Nephron (organoid): Measurements from ENCODE around the gene ARHGAP15.

Experiments
- H3K27ac Mint-ChIP-seq, 3 experiments: 2 replicates each; pipeline ENCODE4 v1.8.0; 2020; ENCODE audit warnings: mixed read lengths in 3 of 3, mild to moderate bottlenecking in 2 of 3, moderate library complexity in 1 of 3
- H3K27me3 Mint-ChIP-seq: 2 replicates; pipeline ENCODE4 v1.8.0; 2021; ENCODE audit warnings: low read depth, mild to moderate bottlenecking, moderate library complexity, mixed read lengths
- H3K36me3 Mint-ChIP-seq: 2 replicates; pipeline ENCODE4 v1.8.0; 2020; ENCODE audit warnings: low read depth, mixed read lengths
- H3K4me1 Mint-ChIP-seq: 2 replicates; pipeline ENCODE4 v1.8.0; 2020; ENCODE audit warnings: mixed read lengths
- H3K4me3 Mint-ChIP-seq, 3 experiments: 2 replicates each; pipeline ENCODE4 v1.8.0; 2020; ENCODE audit warnings: mild to moderate bottlenecking in 3 of 3, mixed read lengths in 3 of 3, moderate library complexity in 2 of 3
- H3K9me3 Mint-ChIP-seq: 2 replicates; pipeline ENCODE4 v1.8.0; 2020; ENCODE audit warnings: mixed read lengths
- TF ChIP-seq, protein P1 (sequence below), 3 experiments: fragments of 200-600 bp; sonication (generic); IDR thresholded peaks; one replicate each; pipeline ENCODE4 v1.5.0; 2021; ENCODE audit warnings: antibody characterized with exemption in 3 of 3; ENCODE audit not compliant: unreplicated experiment in 3 of 3

The ARHGAP15 gene

DNA sequence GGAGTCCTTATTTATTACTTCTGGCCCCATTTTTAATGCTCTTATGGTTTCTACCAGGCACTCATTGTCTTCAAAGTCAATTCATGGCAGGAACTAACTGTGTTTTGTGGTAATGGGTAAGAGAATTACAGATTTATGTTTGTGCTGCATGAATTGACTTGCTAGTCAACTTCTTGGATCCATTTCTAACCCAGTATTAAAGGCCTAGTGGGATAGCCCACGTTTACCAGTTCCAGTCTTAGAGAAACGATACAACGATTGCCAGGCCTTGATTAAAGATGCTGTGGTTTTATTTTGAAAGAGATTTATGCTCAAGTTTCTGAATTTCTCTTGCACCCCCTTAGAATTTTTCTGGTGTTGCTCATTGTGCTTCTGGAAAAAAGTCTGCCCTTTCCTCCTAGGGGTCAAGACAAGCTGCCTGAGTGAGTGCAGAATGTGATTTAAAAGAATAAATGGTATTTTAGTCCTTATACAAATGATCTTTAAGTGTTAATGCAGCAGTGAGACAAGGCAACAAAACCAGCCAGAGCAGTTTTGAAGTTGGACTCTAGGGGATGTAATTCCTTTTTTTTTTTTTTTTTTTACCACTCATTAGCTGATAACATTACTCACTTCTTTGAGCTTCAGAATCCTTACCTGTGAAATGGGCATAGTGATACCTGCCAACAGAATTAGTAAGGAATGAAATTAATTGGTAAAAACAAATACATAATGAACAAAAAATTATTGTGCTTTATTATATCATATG is 101.5 kb downstream of the ARHGAP15 start:
- Mint-ChIP-seq H3K36me3 (no peaks in the 10 kb centered on the region), H3K4me1 (no peaks in the 10 kb centered on the region), H3K27ac (no peak overlapping the region), H3K27me3 (no peaks in the 10 kb centered on the region), H3K4me3 (no peak overlapping the region), H3K9me3 (peaks cover 21% of the 10 kb centered on the region)
- TF ChIP-seq, protein P1, sequence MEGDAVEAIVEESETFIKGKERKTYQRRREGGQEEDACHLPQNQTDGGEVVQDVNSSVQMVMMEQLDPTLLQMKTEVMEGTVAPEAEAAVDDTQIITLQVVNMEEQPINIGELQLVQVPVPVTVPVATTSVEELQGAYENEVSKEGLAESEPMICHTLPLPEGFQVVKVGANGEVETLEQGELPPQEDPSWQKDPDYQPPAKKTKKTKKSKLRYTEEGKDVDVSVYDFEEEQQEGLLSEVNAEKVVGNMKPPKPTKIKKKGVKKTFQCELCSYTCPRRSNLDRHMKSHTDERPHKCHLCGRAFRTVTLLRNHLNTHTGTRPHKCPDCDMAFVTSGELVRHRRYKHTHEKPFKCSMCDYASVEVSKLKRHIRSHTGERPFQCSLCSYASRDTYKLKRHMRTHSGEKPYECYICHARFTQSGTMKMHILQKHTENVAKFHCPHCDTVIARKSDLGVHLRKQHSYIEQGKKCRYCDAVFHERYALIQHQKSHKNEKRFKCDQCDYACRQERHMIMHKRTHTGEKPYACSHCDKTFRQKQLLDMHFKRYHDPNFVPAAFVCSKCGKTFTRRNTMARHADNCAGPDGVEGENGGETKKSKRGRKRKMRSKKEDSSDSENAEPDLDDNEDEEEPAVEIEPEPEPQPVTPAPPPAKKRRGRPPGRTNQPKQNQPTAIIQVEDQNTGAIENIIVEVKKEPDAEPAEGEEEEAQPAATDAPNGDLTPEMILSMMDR (IDR thresholded peaks at IDR 0.05; ENCODE audit: unreplicated experiment in 3 of 3): no peak

DNA sequence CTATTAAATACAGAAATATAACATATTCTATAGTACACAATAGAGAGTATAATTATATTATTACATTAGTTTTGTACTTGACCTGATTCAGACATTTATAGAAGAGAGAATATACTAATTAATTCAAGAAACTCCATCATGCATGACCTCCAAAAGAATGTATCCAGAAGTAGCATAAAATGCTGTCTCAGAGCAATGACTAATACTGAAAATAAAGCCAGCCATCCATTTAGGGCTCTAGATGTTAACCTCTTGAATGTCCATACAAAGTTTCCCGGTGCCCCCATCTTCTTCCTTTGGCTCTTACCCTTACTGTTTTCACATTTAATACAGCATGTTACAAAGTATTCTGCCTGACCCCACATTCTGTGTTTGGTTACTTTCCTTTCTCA is 102.0 kb downstream of the ARHGAP15 start:
- H3K9me3 Mint-ChIP-seq: peaks cover 22% of the 10 kb centered on the region
- TF ChIP-seq, protein P1 (IDR thresholded peaks at IDR 0.05; ENCODE audit: unreplicated experiment in 3 of 3): no peak
- no peaks in the 10 kb centered on the region for H3K27me3 Mint-ChIP-seq
- H3K27ac Mint-ChIP-seq: no peak overlapping the region
- no peaks in the 10 kb centered on the region for H3K36me3 Mint-ChIP-seq
- H3K4me3 Mint-ChIP-seq: no peak overlapping the region
- no peaks in the 10 kb centered on the region for H3K4me1 Mint-ChIP-seq

DNA sequence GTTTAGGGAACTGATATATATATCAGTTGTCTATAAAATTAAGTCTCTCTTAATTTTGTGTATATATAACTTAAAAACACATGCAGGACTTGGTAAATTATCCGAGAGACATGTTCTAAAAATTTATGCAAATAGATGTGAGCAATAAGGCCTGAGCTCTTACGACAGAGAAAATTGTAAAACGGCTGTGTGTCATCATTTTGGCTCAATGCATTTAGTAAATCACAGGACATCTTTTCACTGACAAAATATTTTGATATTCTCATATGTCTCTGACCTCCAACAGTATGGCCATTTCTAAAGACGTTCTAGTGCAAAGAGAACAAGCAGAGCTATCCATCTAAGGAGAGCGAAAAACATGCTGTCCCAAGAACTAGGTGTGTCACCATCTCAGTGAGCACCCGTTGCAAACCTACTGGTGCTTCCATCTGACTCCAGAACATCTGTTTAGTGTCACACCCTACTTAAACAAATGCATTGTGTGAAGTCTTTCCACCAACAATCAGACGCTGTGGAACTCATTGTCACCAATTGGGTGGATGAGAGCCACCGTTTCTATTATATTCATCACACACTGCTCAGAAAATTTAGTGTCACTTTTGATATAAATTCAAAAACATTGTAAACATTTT is 108.0 kb downstream of the ARHGAP15 start:
- TF ChIP-seq, protein P1 (IDR thresholded peaks at IDR 0.05; ENCODE audit: unreplicated experiment in 3 of 3): no peak
- H3K4me1 Mint-ChIP-seq: no peaks in the 10 kb centered on the region
- no peak overlapping the region for H3K4me3 Mint-ChIP-seq
- H3K27me3 Mint-ChIP-seq: no peaks in the 10 kb centered on the region
- no peak overlapping the region for H3K27ac Mint-ChIP-seq
- no peaks in the 10 kb centered on the region for H3K36me3 Mint-ChIP-seq
- H3K9me3 Mint-ChIP-seq: peaks cover 22% of the 10 kb centered on the region

DNA sequence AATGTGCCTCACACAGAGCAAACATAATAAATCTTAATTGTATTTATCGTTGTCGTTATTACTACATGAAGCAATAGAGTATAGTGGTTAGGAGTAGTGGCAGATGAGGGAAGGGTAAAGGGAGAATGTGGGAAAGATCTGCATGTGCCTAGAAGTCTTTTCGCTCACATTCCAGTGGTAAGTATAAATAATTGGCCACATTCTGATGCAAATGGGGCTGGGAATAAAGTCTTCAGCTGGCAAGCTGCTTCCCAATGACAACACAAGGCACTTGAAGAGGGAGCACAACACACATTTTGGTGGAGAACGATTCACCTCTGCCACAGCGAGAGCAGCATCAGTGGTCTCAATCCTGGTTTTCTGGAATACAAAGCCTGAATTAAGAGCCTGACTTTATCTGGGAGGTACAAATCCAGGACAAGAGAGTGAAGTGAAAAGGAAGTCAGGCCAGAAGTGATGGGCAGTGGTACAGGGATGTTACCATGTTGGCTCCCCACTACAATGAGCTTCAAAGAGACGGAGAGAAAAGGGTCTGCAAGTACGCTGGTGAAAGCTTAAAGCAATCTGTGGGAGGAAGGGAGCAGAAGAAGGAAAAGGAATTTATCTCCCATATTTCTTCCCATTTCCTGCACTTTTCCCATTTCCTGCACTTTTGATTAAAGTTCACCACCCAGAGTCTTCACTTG is 112.3 kb downstream of the ARHGAP15 start:
- Mint-ChIP-seq H3K4me1 (no peaks in the 10 kb centered on the region), H3K27me3 (no peaks in the 10 kb centered on the region), H3K27ac (no peak overlapping the region), H3K36me3 (no peaks in the 10 kb centered on the region), H3K4me3 (no peak overlapping the region), H3K9me3 (no peaks in the 10 kb centered on the region)
- TF ChIP-seq, protein P1 (IDR thresholded peaks at IDR 0.05; ENCODE audit: unreplicated experiment in 3 of 3): no peak

DNA sequence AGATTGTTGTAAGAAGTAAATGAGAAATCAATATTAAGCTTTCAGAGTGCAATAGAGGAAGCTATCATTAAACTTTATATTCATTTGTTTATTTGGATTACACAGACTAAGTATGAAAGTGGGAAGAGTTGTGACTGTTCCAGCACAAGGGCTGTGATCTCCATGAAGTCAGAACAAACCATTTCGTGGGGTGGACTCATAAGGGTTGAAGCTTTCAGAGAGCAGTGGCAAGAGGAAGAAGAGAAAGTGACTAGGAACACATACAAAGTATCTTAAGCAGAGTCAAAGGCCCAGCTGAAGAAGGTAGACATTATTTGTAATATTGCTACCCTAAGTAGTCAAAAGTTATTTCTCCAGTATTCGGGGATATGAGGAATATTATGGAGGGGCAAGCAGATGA is 117.0 kb downstream of the ARHGAP15 start:
- no peak overlapping the region for H3K27ac Mint-ChIP-seq
- no peaks in the 10 kb centered on the region for H3K4me1 Mint-ChIP-seq
- H3K27me3 Mint-ChIP-seq: no peaks in the 10 kb centered on the region
- H3K9me3 Mint-ChIP-seq: no peaks in the 10 kb centered on the region
- TF ChIP-seq, protein P1 (IDR thresholded peaks at IDR 0.05; ENCODE audit: unreplicated experiment in 3 of 3): no peak
- no peaks in the 10 kb centered on the region for H3K36me3 Mint-ChIP-seq
- no peak overlapping the region for H3K4me3 Mint-ChIP-seq
